Measurements from ENCODE around the gene ITFG1. TPM values are rescaled to one million over a fixed set of nuclear protein-coding genes. Genes with fewer than 3 reads are reported as not detected.

The ITFG1 gene
- total RNA-seq = 86.8 and 92.1 TPM in 2 replicates

GRCh38 chr16:47460711-47461597 is at the start of gene ITFG1, which contains the start of gene PHKB:
ITFG1 (minus strand) TSS chr16:47461063; CDS start chr16:47461045, 18 bp downstream.
PHKB (plus strand) TSS chr16:47461331; CDS start chr16:47461351, 20 bp downstream.

GRCh38 chr16:47143677-47144558 is 316.9 kb downstream of the ITFG1 start, which contains the start of gene NETO2:
NETO2 (minus strand) TSS chr16:47143945; CDS start chr16:47143612, 333 bp downstream.

Other genes with a start within 250 kb of the ITFG1 start
- gene PHKB, start 268 bp upstream of the ITFG1 start, total RNA-seq = 53.5 and 54.3 TPM in 2 replicates